G401.6 (cell line): Measurements from ENCODE around the gene MLXIP.
"Not testable (repeated sequence)": the region's sequence is repeated elsewhere in the genome, so short reads cannot be mapped to it uniquely, and the experiment has no call there.

Experiments used
- FAIRE-seq: peaks from 2 replicates; lab custom pipeline; 2012; peaks lifted over from hg19 to GRCh38; lab: Jason Lieb, UNC

Gene MLXIP

DNA sequence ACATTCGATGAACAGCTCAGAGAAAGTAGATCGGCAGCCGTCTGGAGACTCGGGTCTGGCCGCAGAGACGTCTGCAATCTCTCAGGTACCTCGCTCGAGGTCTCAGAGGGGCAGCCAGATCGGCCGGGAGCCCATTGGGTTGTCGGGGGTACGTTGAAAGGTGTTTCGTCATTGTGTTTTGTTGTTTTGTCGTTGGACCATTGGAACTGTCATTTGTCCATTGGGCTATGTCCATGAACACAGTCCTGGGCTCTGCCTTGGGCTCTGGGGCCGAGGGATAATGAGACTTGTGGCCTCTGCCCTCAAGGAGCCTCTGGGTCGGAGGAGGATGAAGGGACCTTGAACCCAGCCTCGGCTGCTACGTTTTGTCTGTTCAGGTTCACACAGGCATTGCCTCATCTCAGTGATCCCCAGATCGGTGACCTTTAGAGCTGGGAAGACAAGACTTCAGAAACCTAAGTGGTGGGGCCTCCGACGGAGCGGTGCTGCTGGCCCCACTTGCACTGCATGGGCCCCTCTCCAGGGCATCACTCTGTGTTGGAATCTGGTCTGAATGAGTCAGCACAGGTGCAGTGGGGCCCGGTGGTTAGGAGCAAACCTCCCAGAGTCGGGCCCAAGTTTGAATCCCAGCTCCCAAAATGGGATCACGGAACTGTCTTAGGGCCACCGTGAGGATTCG, 23.6 kb upstream of the MLXIP start:
- no peak for FAIRE-seq

- FAIRE-seq, result not testable (repeated sequence)
Measured at GRCh38 chr12:122056406-122056805, 22.1 kb upstream of the MLXIP start.

- FAIRE-seq, result no peak
Measured at GRCh38 chr12:122057007-122057735, 21.4 kb upstream of the MLXIP start.

DNA sequence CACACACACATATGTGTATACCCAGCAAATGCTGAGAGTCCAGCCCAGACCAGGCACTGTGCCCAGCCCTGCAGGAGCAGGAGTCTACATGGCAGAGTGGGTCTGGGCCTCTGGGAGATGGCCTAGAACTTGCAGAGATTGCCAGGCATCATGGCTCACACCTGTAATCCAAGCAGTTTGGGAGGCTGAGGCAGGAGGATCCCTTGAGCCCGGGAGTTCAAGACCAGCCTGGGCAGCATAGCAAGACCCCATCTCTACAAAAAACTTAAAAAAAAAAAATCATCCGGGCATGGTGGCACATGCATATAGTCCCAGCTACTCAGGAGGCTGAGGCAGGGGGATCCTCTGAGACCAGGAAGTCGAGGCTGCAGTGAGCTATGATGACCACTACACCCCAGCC, 20.8 kb upstream of the MLXIP start:
- no peak for FAIRE-seq

GRCh38 chr12:122058549-122059149, 19.9 kb upstream of the MLXIP start:
- no peak for FAIRE-seq

DNA sequence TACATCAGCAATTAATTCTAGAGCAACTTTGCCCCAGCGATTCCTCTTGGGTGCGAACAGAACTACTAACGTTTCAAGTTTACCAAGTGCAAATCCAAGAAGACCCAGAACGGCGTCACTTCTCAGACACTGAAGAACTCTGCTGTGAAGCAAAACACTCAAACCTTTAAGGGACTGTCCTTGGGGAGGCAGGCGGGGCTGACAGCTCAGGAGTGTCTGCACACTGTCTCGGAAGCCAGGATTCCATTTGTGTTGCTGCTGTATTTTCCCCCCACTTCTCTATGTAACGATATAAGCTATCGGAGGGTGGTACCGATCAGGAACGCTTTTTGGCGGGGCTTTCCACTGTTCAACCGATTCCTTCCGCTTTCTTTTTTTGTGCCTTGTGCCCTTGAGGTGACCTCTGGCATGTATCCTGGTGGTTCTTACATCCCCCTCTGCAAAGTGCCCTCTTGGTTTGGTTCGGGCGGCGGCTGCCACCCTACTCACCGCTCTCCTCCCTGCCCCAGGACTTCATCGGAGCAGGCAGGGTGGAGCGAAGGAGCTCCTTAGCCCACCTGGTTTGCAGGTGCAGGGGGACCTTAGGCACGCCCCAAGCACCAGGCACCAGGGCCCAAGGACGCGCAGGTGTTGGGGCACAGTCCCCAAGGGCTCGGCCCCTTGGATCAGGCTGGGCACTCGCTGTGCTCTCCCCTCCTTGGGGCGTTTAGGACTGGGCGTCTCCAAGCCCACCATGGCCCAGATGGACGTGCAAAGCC, 19.2 kb upstream of the MLXIP start:
- no peak for FAIRE-seq

DNA sequence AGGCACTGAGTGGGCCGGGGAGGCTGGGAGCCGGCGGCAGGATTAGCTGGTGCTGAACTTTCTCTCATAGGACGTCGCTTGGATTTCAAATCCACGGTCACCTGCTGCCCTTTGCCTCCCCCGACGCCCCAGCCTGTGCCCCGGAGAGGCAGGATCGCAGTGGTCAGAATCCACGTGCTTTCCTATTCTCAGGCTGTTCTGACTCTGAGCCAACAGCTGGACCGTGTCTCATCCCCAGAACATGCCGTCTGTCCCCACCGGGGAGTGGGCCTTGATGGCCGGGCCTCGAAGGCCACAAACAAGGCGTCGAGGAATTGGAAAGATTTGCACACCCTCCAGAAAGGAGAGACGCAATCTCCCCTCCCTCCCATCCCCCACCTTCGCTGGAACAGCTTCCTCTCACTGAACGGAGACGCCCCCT, 18.5 kb upstream of the MLXIP start:
- FAIRE-seq, result no peak

DNA sequence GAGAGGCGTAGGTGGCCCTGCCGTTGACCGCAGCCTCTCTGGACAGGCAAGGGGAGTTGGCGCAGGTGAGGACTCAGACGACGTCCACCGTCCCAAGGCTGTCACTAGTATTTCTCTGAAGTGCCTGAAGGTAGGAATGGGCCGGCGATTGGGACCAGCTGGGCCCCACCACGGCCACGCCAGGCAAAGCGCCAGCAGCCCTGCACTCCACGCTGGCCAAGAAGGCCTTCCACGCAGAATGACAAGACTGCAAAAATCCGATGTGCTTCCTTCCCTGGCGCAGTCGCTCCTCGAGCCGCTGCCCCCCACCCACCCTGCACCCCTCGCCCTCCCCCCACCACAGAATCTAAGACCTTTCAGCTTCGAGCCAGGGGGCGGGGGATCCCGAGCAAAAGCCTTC, 17.3 kb upstream of the MLXIP start:
- FAIRE-seq, result no peak

DNA sequence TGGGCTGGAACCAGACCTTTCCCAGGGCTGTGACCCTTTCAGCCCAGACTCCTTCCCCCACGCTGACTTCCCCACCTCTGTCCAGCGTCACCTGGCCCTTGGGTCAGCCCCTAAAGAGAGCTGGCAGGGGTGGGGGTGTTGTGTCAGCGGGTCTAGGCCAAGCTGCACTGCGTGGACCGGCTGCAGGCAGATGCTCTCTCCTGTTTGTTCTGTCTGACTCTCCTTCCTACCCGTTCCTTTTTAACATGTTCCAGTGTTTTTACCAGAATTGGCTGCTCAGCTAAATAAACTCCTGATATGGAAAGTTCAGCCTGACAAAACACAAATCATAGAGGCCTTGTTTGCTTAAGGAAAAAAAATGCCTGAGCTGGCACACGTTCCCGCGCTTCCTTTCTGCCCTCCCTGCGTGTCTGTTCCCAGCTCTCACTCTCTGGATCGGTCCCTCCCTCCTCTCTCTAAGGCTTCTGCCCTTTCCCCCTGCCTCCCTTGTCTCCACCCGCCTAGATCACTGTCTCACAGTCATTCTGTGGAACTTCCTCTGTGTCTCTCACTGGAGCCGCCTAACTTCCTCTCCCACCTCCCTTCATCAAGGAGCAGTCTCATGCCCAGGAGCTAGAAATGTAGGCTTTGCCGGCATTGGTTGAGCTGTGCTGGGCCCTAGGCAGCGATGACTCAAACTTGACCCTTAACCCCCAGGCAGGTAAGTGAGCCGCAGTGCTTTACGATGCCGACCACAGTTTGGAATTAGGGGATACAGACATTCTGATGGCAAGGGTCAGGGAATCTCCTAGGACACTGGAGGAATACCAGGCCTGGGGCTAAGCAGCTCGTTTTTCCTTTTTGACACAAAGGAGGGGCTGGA, 15.5 kb upstream of the MLXIP start:
- FAIRE-seq, result no peak

DNA sequence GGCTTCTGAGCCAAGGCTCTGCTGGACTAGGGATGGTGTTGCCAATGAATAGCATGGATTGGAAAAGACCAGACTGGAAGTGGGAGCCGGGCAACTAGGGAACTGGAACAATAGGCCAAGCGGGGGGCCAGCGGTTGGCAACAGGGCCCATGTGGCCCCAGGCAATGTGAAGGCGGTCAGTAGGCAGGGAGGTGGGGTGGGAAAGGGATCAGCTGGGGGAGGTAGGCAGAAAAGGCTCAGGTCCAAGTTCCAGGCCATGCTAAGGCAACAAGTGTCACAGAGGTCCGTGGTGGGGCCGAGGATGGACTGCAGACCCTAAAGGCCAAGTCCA, 14.9 kb upstream of the MLXIP start:
- FAIRE-seq, result no peak

GRCh38 chr12:122064025-122064777, 14.4 kb upstream of the MLXIP start:
- FAIRE-seq, result peak; percentile 93

DNA sequence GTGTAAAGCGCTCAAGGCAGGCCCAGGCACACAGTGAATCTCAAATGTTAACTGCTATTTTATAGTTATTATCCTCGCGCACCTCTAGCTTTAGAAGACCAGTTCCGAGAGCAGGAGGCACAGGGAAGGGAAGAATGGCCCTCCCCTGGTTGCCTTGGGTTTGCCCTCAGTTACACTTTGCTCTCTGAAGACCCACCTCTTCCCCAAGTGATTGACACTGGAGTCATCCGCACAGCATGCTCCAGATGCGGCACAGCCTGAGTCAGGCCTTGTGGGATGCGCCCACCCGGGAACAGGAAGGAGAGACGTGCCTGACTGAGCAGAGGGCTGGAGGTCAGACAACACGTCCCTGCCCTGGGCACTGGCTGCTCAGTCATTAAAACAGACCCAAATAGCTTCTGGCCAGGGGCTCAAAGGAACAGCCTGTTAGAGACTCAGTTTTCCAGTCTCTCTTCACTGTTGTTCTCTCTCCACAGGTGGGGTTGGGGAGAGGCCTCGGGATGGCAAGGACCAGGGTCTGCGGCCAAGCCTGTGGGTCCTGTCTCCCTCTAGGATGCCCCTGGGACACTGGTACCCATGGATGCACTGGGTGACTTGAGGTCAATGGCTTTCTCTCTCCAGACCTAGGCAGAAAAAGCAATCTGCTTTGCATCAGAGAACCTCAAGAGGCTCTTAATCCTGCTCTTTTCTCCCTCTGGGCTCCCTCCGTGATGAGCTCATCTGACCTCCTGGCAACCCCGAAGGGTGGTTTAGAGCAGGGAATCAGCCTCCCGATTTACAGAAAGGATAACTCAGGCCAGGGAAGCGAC, 13.6 kb upstream of the MLXIP start:
- no peak for FAIRE-seq

GRCh38 chr12:122067548-122067947, 11.0 kb upstream of the MLXIP start:
- no peak for FAIRE-seq

DNA sequence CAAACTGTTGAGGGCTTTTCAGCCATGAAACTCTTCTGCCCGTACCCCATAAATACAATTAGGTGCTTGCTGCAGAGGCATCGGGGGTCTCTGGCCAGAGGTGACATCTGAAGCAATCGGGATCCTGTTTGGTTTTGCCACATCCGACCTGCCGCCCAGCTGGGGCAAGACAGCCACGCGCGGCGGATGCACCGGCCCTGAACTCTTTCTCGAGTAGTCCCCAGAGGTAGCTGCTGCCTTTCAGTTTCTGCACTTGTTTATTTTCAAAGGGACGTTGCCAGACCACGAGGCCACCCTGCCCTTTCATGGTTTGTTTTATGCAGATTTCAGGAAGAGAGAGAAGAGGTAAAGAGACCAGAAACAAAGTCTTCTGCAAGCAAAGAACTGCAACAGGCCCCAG, 10.6 kb upstream of the MLXIP start:
- FAIRE-seq, result no peak

GRCh38 chr12:122072031-122072970, 6.3 kb upstream of the MLXIP start:
- no peak for FAIRE-seq

DNA sequence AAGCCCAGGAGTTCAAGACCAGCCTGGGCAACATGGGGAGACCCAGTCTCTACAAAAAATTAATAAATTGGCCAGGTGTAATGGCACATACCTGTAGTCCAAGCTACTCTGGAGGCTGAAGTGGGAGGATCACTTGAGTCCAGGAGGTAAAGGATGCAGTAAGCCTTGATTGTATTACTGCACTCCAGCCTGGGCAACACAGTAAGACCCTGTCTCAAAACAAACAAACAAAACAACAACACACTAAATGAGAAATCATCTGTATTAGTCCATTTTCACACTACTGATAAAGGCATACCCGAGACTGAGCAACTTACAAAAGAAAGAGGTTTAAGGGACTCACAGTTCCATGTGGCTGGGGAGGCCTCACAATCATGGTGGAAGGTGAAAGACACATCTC, 4.7 kb upstream of the MLXIP start:
- no peak for FAIRE-seq

DNA sequence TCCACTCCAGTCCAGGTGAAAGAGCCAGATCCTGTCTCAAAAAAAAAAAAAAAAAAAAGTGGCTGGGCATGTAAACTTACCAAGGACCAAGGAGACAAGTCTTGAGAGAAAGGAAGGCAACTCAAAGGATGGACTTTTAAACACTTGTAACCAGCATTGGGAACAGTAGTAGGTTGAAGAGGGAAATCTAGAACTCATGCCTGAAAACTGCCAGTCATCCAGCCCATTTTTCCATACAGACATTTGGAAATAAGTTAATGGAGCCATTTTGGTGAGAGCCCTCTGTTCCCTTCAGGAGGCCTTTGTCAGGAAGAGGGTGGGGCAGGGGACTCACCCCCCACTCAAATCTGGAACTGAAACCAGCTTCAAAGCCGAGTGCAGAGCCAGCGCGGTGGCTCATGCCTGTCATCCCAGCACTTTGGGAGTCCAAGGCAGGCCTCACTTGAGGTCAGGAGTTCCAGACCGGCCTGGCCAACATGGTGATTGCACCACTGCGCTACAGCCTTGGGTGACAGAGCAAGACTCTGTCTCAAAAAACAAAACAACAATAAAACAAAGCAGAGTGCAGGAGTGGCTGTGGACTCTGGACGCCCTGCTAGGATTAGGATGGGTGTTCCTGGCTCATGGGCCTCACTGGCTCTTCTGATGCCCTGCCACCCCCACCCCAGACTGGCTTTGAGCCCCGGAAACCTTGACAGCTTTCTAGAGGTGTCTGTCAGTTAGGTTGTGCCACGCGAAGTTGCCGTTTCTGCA, 1.6 kb upstream of the MLXIP start:
- no peak for FAIRE-seq

GRCh38 chr12:122079033-122079531, 526 bp downstream of the MLXIP start:
- FAIRE-seq, result no peak
